OCI-LY3 (cell line): ENCODE measurements around the gene FAM181A.

ENCODE experiments used
- EZH2phosphoT487 ChIP-seq: fragments of 200-600 bp; shearing (Covaris generic); IDR thresholded peaks from 2 replicates; pipeline ENCODE4 v1.6.1; 2018; ENCODE audit warnings: antibody characterized with exemption, mixed run types, low read depth
- TF ChIP-seq, protein P1 (sequence below): fragments of 200-600, 300-600 bp; sonication (generic); IDR thresholded peaks from 2 replicates; pipeline ENCODE4 v1.5.1; 2014; ENCODE audit warnings: antibody characterized with exemption, low read length, low read depth

DNA sequence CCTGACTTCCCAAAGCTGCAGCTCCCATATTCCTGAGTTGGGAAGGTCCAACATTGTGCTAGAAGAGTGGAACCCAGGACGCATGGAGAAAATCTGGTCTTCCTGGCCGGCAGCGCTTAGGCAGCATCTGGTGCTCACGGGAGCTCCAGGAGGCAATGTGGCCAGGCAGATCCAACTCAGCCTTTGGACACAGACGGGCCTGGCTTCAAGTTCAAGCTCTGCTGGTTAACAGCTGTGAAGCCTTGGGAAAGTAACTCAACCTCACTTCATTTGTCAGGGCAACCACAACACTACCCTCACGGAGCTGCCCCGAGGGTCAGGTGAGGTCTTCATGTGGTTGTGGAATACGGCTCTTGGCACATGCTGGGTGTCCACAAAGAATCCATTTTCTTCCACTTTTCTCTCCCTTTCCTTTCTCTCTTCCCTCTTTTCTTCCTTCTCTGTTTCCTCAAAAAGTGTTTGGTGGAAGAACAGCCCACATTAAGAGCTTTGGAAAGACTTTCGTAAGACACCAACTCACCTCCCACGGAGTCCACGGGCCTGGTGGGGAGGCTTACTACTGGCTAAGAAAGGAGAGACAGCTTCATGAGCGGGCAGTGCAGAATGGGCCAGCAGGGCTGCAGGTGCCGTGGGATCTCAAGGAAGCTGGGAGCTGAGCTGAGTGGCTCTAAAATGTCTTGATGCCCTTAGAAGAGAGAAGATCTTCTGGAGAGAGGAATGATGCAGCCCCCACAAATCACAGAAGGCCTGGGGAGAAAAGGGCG, 2.4 kb upstream of the FAM181A start:
- TF ChIP-seq, protein P1, sequence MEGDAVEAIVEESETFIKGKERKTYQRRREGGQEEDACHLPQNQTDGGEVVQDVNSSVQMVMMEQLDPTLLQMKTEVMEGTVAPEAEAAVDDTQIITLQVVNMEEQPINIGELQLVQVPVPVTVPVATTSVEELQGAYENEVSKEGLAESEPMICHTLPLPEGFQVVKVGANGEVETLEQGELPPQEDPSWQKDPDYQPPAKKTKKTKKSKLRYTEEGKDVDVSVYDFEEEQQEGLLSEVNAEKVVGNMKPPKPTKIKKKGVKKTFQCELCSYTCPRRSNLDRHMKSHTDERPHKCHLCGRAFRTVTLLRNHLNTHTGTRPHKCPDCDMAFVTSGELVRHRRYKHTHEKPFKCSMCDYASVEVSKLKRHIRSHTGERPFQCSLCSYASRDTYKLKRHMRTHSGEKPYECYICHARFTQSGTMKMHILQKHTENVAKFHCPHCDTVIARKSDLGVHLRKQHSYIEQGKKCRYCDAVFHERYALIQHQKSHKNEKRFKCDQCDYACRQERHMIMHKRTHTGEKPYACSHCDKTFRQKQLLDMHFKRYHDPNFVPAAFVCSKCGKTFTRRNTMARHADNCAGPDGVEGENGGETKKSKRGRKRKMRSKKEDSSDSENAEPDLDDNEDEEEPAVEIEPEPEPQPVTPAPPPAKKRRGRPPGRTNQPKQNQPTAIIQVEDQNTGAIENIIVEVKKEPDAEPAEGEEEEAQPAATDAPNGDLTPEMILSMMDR = no peak
- no peak for TF ChIP-seq EZH2phosphoT487
